ENCODE measurements around the gene TTLL13.

DNA sequence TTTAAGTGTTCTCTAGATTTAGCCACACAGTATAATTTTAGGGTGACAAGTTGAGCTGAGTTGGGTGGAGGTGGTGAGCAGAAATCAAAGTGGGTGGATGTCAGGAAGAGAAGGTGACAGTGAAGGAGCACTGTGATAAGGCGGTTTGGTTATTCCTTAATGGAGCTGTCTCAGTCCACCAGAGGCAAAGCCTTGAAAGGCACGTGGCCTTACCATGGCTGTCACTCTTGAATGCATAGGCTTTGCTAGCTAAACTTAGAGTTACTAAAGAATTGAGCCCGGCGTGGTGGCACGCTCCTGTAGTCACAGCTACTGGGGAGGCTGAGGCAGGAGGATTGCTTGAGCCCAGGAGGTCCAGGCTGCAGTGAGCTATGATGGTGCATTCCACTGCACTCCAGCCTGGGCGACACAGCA is 560 bp upstream of the TTLL13 start:
- TF ChIP-seq POLR2A (IDR thresholded peaks at IDR 0.05; ENCODE audit: low read length) (no peak), GATA1 (IDR thresholded peaks at IDR 0.05; ENCODE audit: low read depth, low read length) (no peak)

All from erythroblast (primary cell).